Endothelial cell of umbilical vein (primary cell): ENCODE measurements around the gene C20orf144. TPM values are rescaled to one million over a fixed set of nuclear protein-coding genes. Genes with fewer than 3 reads are reported as not detected.

Experiments
- BruUV-seq: library from RNA; stranded (reverse); fragments of 400-500 nt; replicated peaks from 2 replicates; lab custom pipeline; 2021; lab: Mats Ljungman, UMichigan
- CTCF ChIA-PET: fragments of 300-600, 350-600 bp; sonication (Branson Sonifier 250); formaldehyde crosslinking; loops from one replicate; lab custom pipeline; 2021; ENCODE audit warnings: antibody characterized with exemption, inconsistent platforms; lab: Charles Lee
- POLR2A ChIA-PET: fragments of 300-600, 350-600 bp; sonication (Branson Sonifier 250); formaldehyde crosslinking; loops from one replicate; lab custom pipeline; 2021; ENCODE audit warnings: antibody characterized with exemption, inconsistent platforms; lab: Charles Lee
- DNase-seq: peaks from one replicate; pipeline ENCODE4 v3.0.0-alpha.2; 2011; ENCODE audit warnings: low read depth, low spot score
- FAIRE-seq: peaks from 2 replicates; lab custom pipeline; 2011; peaks lifted over from hg19 to GRCh38; lab: Jason Lieb, UNC
- H2AFZ ChIP-seq: 2 replicates; pipeline ENCODE4 v1.6.0; 2012; ENCODE audit warnings: low read depth, low read length, control low read depth, inconsistent platforms
- H3K27ac ChIP-seq: 2 replicates; pipeline ENCODE4 v1.5.1; 2011; ENCODE audit warnings: low read depth, mild to moderate bottlenecking, control low read depth, low read length, moderate library complexity; ENCODE audit not compliant: insufficient read depth
- H3K27me3 ChIP-seq, 2 experiments: 2 replicates each; pipeline versions ENCODE4 v1.6.0 to v1.6.1; 2011; ENCODE audit warnings: low read length in 2 of 2, mixed read lengths in 1 of 2; ENCODE audit not compliant: control insufficient read depth in 2 of 2, insufficient read depth in 2 of 2
- H3K36me3 ChIP-seq, 2 experiments: 2 replicates in 1 of 2; 3 replicates in 1 of 2; pipeline ENCODE4 v1.5.1; 2011; ENCODE audit warnings: low read length in 2 of 2, mild to moderate bottlenecking in 1 of 2, moderate library complexity in 1 of 2; ENCODE audit not compliant: control insufficient read depth in 2 of 2, insufficient read depth in 2 of 2; ENCODE audit errors: extremely low read depth in 1 of 2
- H3K4me1 ChIP-seq: 3 replicates; pipeline ENCODE4 v1.5.1; 2011; ENCODE audit warnings: mild to moderate bottlenecking, low read length; ENCODE audit not compliant: control insufficient read depth, insufficient read depth; ENCODE audit errors: extremely low read depth
- H3K4me2 ChIP-seq: 2 replicates; pipeline ENCODE4 v1.6.1; 2011; ENCODE audit warnings: low read length, control low read depth, mixed read lengths; ENCODE audit not compliant: insufficient read depth
- H3K4me3 ChIP-seq, 3 experiments: fragments of 200-600 bp in 1 of 3; sonication (generic), shearing (Covaris generic) in 1 of 3; replicated peaks in 1 of 3; 2 replicates each; pipeline ENCODE4 v1.5.1; 2011 to 2016; ENCODE audit warnings: control low read depth in 3 of 3, low read length in 3 of 3, mild to moderate bottlenecking in 2 of 3, inconsistent platforms in 1 of 3, low read depth in 1 of 3, moderate library complexity in 1 of 3; ENCODE audit not compliant: insufficient read depth in 1 of 3
- H3K79me2 ChIP-seq: 2 replicates; pipeline ENCODE4 v1.6.0; 2012; ENCODE audit warnings: low read length, inconsistent platforms; ENCODE audit not compliant: control insufficient read depth, insufficient read depth
- H3K9ac ChIP-seq: replicated peaks from 2 replicates; pipeline ENCODE3; 2011; ENCODE audit warnings: low read length, control low read depth; ENCODE audit not compliant: insufficient read depth; ENCODE audit errors: extremely low read depth
- H3K9me1 ChIP-seq: replicated peaks from 3 replicates; pipeline ENCODE4 v1.6.0; 2011; ENCODE audit warnings: mild to moderate bottlenecking, low read length; ENCODE audit not compliant: control insufficient read depth, insufficient read depth; ENCODE audit errors: extremely low read depth
- H3K9me3 ChIP-seq: replicated peaks from 2 replicates; pipeline ENCODE4 v1.5.1; 2012; ENCODE audit warnings: low read length, inconsistent platforms; ENCODE audit not compliant: control insufficient read depth, insufficient read depth
- H4K20me1 ChIP-seq: replicated peaks from 2 replicates; pipeline ENCODE3; 2011; ENCODE audit warnings: mild to moderate bottlenecking, low read length; ENCODE audit not compliant: control insufficient read depth, insufficient read depth; ENCODE audit errors: extremely low read depth
- GATA2 ChIP-seq: IDR thresholded peaks from 2 replicates; pipeline ENCODE4 v1.7.0; 2011; ENCODE audit warnings: low read depth, mild to moderate bottlenecking, moderate library complexity, mixed read lengths, low read length; ENCODE audit not compliant: insufficient read length, insufficient read depth
- MYC ChIP-seq: IDR thresholded peaks from one replicate; pipeline ENCODE4 v1.6.1; 2011; ENCODE audit warnings: mild to moderate bottlenecking, low read depth, low read length
- POLR2A ChIP-seq: IDR thresholded peaks from 2 replicates; pipeline ENCODE4 v1.6.1; 2012; ENCODE audit warnings: low read depth, mild to moderate bottlenecking, control low read depth, low read length
- dilution Hi-C: fragments of 300-500 bp; cut with MboI; formaldehyde crosslinking; loops from one replicate; pipeline ENCODE4 v1.15.0; 2019; ENCODE audit warnings: low sequenced_read_pairs; ENCODE audit not compliant: extremely low pct_ligation_motif_present
- intact Hi-C: fragments of 100-400 bp; cut with micrococcal nuclease; formaldehyde crosslinking; loops from one replicate; pipeline ENCODE4 v1.10.0; 2022
- polyA plus RNA-seq, 4 experiments: library from polyadenylated mRNA; depleted of rRNA in 3 of 4; stranded (reverse) in 3 of 4; unstranded in 1 of 4; fragments of >200 nt; gene quantifications; 2 replicates each; pipeline versions ENCODE4 v1.2.1 to v1.2.3, GENCODE V29; 2011 to 2012; ENCODE audit warnings: missing spikeins in 1 of 4
- total RNA-seq: library from RNA; stranded (reverse); gene quantifications from 2 replicates; pipeline ENCODE4 v1.2.3, GENCODE V29; 2021
- TF ChIP-seq, protein P1 (sequence below), 2 donors: IDR thresholded peaks; 1 replicate in 1 of 2; 2 replicates in 1 of 2; pipeline ENCODE4 v1.5.1; 2011; ENCODE audit warnings: low read length in 2 of 2, mild to moderate bottlenecking in 2 of 2, moderate library complexity in 2 of 2, control low read depth in 1 of 2, inconsistent platforms in 1 of 2, low read depth in 1 of 2; ENCODE audit not compliant: insufficient read depth in 1 of 2; ENCODE audit errors: extremely low read depth in 1 of 2

The C20orf144 gene
- total and polyA plus RNA-seq, 2 donors (not counting 3 experiments of a cell fraction or from before 2014, with no cell fraction given): not detected

DNA sequence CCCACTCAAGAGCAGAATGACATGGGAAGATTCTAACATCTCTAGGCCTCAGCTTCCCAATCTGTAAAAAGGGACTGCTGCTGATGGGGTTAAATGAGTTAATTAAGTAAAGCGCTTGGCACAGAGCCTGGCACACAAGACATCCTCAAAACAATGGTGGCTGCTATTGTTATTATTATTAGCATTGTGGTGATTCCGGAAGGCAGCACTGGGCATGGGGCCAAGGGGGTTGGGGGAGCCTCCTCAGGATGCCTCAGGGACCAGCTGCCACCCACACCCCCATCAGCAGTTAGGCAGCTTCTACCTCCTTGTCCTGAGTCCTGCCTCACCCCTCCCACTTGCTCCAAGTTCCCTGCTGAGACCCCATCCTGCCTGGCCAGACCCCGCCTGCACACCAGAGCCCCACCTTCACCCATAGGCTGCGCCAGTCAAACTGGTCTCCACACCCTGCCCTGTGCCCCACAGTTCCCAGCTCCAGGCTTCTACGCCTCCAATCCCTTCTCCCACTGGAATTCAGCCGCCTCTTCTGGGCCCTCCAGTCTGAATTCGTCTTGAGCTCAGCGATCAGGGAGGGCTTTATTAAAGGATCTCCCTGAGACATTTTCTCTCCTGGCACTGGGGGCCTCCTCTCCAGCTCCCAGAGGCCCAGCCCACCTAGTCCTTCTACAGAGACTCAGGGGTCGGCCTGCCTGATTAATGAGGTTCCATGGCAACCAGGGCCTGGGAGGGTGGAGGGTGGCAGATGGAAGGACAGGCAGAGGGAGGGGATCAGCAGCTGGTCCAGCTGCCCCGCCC lies 22.6 kb downstream of the C20orf144 start:
- Histone ChIP-seq H2AFZ (no peak overlapping the region), H3K27ac (no peak overlapping the region), H3K79me2 (peaks cover 26% of the 10 kb centered on the region), H4K20me1 (no peaks in the 10 kb centered on the region), H3K9me3 (no peaks in the 10 kb centered on the region), H3K4me3 (peak overlapping the region in 1 of 3 experiments; percentile 50), H3K36me3 (no peaks in the 10 kb centered on the region), H3K4me2 (peak overlapping the region; percentile 70), H3K9me1 (no peaks in the 10 kb centered on the region), H3K27me3 (no peaks in the 10 kb centered on the region), H3K4me1 (peaks cover 32% of the 10 kb centered on the region), H3K9ac (peak overlapping the region; percentile 68)
- FAIRE-seq (peak; percentile 82), DNase-seq (peak; percentile 49)
- ChIA-PET CTCF (interaction anchor here (1.0 to 1.7 kb wide), 5 partner anchors 9 to 103 kb away, joined by 3 to 13 read pairs (median 4); partner anchors contain the start of genes ACTL10 and PXMP4), POLR2A (interaction anchor here (0.6 kb wide), 1 partner anchor 135 kb away, joined by 3 read pairs; no protein-coding TSS in a partner anchor)
- dilution Hi-C loops: no loop called here
- peak; percentile 12 for TF ChIP-seq POLR2A
- no peak for TF ChIP-seq GATA2
- no peak for TF ChIP-seq MYC
- TF ChIP-seq, protein P1, sequence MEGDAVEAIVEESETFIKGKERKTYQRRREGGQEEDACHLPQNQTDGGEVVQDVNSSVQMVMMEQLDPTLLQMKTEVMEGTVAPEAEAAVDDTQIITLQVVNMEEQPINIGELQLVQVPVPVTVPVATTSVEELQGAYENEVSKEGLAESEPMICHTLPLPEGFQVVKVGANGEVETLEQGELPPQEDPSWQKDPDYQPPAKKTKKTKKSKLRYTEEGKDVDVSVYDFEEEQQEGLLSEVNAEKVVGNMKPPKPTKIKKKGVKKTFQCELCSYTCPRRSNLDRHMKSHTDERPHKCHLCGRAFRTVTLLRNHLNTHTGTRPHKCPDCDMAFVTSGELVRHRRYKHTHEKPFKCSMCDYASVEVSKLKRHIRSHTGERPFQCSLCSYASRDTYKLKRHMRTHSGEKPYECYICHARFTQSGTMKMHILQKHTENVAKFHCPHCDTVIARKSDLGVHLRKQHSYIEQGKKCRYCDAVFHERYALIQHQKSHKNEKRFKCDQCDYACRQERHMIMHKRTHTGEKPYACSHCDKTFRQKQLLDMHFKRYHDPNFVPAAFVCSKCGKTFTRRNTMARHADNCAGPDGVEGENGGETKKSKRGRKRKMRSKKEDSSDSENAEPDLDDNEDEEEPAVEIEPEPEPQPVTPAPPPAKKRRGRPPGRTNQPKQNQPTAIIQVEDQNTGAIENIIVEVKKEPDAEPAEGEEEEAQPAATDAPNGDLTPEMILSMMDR (IDR thresholded peaks at IDR 0.05; ENCODE audit: extremely low read depth in 1 of 2, insufficient read depth in 1 of 2, low read depth in 1 of 2, low read length in 2 of 2): no peak
- no TSS peak for BruUV-seq
- intact Hi-C loops: loop anchor here (1.0 to 5.0 kb wide), 2 partner anchors 10 to 48 kb away; partner anchors contain the start of genes NECAB3 and ZNF341
